Esophagus squamous epithelium (tissue), 4 donors: Measurements from ENCODE around the gene NHLH1.

ENCODE experiments used
- POLR2A ChIP-seq, 4 donors: fragments of 450-650 bp; IDR thresholded peaks; one replicate each; pipeline ENCODE4 v1.6.1; 2017; ENCODE audit warnings: antibody characterized with exemption in 4 of 4, mild to moderate bottlenecking in 4 of 4, moderate library complexity in 3 of 4
- TF ChIP-seq, protein P1 (sequence below), 6 experiments: fragments of 450-650 bp in 4 of 6; fragments of 200-600 bp in 2 of 6; sonication (generic) in 2 of 6; IDR thresholded peaks; one replicate each; pipeline ENCODE4 v1.5.1; 2016 to 2019; ENCODE audit warnings: antibody characterized with exemption in 6 of 6, mild to moderate bottlenecking in 4 of 6, moderate library complexity in 4 of 6

DNA sequence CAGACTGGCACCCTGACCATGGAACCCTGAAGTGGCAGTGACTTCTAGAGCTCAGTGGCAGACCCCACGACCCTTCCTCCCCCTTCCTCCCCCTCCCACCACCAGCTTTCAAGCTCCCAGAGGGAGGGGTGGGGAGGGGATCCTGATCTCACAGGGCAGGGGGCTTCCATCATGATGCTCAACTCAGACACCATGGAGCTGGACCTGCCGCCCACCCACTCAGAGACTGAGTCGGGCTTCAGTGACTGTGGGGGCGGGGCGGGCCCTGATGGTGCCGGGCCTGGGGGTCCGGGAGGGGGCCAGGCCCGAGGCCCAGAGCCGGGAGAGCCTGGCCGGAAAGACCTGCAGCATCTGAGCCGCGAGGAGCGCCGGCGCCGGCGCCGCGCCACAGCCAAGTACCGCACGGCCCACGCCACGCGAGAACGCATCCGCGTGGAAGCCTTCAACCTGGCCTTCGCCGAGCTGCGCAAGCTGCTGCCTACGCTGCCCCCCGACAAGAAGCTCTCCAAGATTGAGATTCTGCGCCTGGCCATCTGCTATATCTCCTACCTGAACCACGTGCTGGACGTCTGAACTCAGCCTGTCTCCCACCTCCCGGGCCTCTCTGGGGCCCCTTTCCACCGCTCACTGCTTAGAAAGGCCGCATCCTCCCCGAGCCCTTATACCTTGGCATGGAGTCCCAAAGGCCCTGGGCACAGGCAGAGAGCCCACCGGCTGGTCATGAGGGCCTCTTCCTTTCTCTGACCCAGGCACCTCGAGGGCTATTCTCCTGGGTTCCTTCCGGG lies 3.9 kb downstream of the NHLH1 start:
- TF ChIP-seq, protein P1, sequence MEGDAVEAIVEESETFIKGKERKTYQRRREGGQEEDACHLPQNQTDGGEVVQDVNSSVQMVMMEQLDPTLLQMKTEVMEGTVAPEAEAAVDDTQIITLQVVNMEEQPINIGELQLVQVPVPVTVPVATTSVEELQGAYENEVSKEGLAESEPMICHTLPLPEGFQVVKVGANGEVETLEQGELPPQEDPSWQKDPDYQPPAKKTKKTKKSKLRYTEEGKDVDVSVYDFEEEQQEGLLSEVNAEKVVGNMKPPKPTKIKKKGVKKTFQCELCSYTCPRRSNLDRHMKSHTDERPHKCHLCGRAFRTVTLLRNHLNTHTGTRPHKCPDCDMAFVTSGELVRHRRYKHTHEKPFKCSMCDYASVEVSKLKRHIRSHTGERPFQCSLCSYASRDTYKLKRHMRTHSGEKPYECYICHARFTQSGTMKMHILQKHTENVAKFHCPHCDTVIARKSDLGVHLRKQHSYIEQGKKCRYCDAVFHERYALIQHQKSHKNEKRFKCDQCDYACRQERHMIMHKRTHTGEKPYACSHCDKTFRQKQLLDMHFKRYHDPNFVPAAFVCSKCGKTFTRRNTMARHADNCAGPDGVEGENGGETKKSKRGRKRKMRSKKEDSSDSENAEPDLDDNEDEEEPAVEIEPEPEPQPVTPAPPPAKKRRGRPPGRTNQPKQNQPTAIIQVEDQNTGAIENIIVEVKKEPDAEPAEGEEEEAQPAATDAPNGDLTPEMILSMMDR (IDR thresholded peaks at IDR 0.05) = no peak
- TF ChIP-seq POLR2A (IDR thresholded peaks at IDR 0.05) = no peak
